ENCODE data around the gene NMNAT2.

The NMNAT2 gene

DNA sequence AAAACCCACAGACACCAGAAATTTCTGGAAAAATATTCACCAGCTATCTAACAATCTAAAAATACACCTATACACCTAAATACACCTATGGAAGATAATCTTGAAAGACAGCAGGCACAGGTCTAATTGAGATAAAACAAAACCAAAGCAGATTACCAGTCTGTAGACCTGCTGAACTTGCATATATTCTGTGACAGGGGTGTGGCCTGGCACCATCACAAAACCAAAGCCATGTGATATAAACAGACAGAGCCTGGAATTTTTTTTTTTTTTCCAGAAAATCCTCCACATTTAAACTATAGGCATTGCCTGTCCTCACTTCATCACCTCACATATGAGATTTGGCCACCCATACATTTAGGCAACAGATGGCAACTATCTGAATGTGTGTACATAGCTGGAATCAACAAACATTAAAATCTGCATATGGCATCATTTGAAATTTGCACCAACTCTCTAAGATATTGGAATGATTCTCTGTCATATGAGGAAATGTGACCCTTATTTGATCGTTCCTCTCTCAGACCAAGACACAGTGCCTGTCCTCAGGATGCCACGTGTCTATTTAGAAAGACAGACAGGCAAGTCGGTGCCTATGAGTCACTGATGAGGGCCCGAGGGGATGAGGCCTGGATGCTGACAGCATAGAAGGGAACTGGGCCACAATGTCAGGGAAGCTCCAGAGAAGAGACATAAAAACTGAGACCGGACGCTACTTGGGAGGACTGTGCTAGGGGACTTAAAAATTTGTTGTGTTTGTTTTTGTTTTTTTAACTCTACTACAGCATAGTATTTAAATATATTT is 32.6 kb downstream of the NMNAT2 start:
- no peak for TF ChIP-seq CTCF (IDR thresholded peaks at IDR 0.05; ENCODE audit: insufficient read depth, low read depth, low read length, missing control alignments)
- H3K4me3 ChIP-seq (ENCODE audit: low read length), result no peak overlapping the region
- DNase-seq (ENCODE audit: low read depth), result peak; percentile 47

DNA sequence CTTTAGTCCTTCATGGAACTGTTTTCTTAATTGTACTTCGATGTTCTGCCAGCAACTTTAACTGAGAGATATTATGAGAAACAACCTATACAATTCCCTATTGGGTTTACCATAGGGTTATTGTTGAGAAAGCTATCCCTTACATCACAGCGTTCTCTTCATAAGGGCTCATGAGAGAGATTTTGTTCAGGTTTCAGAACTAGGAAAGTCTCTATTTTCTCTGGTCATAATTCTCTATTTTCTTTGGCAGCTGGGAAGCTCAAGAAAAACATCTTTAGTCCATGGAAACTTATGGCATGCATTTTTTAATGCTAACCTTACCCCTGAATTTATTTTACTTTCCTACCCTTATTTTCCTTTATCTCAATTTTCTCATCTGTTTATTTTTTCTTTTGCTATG is 38.2 kb downstream of the NMNAT2 start:
- TF ChIP-seq CTCF (IDR thresholded peaks at IDR 0.05; ENCODE audit: insufficient read depth, low read depth, low read length, missing control alignments), result no peak
- no peak overlapping the region for H3K4me3 ChIP-seq (ENCODE audit: low read length)
- no peak for DNase-seq (ENCODE audit: low read depth)

- no peak for DNase-seq (ENCODE audit: low read depth)
- no peak overlapping the region for H3K4me3 ChIP-seq (ENCODE audit: low read length)
- TF ChIP-seq CTCF (IDR thresholded peaks at IDR 0.05; ENCODE audit: insufficient read depth, low read depth, low read length, missing control alignments), result no peak
These were observed 42.8 kb downstream of the NMNAT2 start for GRCh38 chr1:183375381-183375780.

GRCh38 chr1:183374825-183375224 is 43.4 kb downstream of the NMNAT2 start:
- H3K4me3 ChIP-seq (ENCODE audit: low read length), result no peak overlapping the region
- no peak for TF ChIP-seq CTCF (IDR thresholded peaks at IDR 0.05; ENCODE audit: insufficient read depth, low read depth, low read length, missing control alignments)
- DNase-seq (ENCODE audit: low read depth), result peak; percentile 17

DNA sequence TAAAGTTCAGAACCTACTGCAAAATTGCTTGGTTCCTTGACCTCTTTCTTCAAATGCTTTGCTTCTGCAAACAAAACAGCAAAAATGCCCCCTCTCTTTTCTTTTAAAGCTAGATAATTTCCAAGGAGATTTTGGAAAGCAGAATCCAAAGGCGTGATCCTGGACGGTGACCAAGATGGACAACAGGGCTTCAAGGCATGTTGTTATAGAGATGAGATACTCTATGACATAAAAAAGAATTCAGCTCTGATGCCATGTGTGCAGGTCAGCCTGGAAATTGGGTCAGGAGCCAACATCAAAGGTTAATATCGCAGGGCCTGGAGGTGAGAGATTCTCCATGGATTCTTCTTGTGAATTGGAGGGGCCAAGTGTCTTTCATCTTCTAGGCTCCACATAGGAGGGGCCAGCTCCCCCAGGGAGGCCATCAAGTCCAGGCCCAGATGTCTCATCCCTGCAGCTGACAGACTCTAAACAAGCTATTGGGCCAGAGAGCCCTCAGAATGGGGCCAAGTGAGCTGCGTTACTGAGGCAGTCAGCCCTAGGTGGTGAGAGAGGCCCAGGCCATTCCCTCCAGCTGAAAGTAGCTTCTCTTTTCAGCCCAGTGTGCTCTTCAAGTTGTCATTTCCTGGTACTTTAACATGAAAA is 45.5 kb downstream of the NMNAT2 start:
- H3K4me3 ChIP-seq (ENCODE audit: low read length), result no peak overlapping the region
- DNase-seq (ENCODE audit: low read depth), result no peak
- TF ChIP-seq CTCF (IDR thresholded peaks at IDR 0.05; ENCODE audit: insufficient read depth, low read depth, low read length, missing control alignments), result no peak

DNA sequence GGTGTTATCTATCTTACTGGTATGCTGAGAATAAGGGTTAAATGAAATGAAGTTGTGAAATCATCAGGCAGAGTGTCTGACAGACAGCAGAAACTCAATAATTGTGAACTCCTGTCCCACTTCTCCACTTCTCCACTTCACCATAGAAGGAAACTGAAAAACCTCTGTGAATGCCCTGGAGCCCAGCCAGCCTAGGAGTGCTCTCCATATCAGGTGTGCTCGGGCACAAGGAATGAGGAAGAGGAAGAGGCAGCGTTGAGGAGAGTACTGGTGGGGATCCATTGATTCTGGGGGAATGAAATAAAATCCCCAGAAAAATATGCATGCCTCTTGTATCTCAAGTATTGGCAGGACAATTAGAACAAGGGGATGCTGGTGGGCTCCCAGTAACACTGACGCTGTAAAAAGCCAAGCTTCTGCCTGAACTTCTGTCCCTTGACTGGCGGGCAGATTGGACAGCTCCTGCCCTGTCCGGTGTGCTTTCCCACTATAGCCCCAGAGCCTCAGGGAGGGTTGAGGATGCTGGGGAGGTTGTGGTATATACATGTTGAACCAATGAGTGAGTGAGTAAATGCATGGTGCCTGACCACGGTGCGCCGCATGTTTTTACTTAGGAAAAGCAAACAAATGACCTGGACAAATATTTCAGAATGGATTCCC is 47.7 kb downstream of the NMNAT2 start:
- TF ChIP-seq CTCF (IDR thresholded peaks at IDR 0.05; ENCODE audit: insufficient read depth, low read depth, low read length, missing control alignments), result no peak

More for the DNA sequence above, 47.7 kb downstream of the NMNAT2 start:
- DNase-seq (ENCODE audit: low read depth), result no peak
- no peak overlapping the region for H3K4me3 ChIP-seq (ENCODE audit: low read length)

Data from epithelial cell of esophagus (primary cell).